Measurements from ENCODE around the gene EIF3M.

DNA sequence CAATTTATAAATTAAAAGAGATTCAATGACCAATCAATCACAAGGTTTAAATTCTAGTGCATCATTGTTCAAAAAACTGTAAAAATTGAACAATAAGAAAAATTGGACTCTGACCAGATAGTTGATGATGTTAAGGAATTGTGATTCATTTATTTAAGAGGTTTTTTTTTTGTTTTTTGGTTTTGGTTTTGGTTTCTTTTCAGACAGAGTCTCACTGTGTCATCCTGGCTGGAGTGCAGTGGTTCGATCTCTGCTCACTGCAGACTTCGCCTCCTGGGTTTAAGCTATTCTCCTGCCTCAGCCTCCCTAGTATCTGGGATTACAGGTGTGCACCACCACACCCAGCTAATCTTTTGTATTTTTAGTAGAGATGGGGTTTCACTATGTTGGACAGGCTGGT, 17.1 kb upstream of the EIF3M start:
- TF ChIP-seq FOSL2 (IDR thresholded peaks at IDR 0.05; ENCODE audit: borderline replicate concordance, low read depth) (no peak), POLR2AphosphoS5 (IDR thresholded peaks at IDR 0.05; ENCODE audit: low read depth, low read length) (no peak), RFX5 (IDR thresholded peaks at IDR 0.05; ENCODE audit: low read length) (no peak), SIN3A (IDR thresholded peaks at IDR 0.05; ENCODE audit: borderline replicate concordance, low read depth, low read length) (no peak)
- TF ChIP-seq, protein P1, sequence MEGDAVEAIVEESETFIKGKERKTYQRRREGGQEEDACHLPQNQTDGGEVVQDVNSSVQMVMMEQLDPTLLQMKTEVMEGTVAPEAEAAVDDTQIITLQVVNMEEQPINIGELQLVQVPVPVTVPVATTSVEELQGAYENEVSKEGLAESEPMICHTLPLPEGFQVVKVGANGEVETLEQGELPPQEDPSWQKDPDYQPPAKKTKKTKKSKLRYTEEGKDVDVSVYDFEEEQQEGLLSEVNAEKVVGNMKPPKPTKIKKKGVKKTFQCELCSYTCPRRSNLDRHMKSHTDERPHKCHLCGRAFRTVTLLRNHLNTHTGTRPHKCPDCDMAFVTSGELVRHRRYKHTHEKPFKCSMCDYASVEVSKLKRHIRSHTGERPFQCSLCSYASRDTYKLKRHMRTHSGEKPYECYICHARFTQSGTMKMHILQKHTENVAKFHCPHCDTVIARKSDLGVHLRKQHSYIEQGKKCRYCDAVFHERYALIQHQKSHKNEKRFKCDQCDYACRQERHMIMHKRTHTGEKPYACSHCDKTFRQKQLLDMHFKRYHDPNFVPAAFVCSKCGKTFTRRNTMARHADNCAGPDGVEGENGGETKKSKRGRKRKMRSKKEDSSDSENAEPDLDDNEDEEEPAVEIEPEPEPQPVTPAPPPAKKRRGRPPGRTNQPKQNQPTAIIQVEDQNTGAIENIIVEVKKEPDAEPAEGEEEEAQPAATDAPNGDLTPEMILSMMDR (IDR thresholded peaks at IDR 0.05), result no peak

All from SK-N-SH (cell line).